GM23248 (cell line): ENCODE results near the gene ATL1.

ENCODE experiments used
- EZH2 ChIP-seq: fragments of 200-600 bp; sonication (generic); IDR thresholded peaks from 2 replicates; pipeline ENCODE4 v1.6.1; 2018; ENCODE audit warnings: antibody characterized with exemption, mild to moderate bottlenecking; ENCODE audit not compliant: insufficient read depth, poor library complexity, severe bottlenecking
- EZH2phosphoT487 ChIP-seq: fragments of 200-600 bp; sonication (generic); IDR thresholded peaks from 2 replicates; pipeline ENCODE4 v1.6.1; 2018; ENCODE audit warnings: antibody characterized with exemption, moderate library complexity, mild to moderate bottlenecking, low read depth; ENCODE audit not compliant: insufficient read depth

GRCh38 chr14:50532502-50533240 lies 27.3 kb upstream of the ATL1 start, which contains the start of gene MAP4K5:
- TF ChIP-seq EZH2phosphoT487 (no peak), EZH2 (no peak)
